Activated T-cell treated with anti-CD3 and anti-CD28 coated beads, Interleukin-2, amount 50 U/mL, for 72 hours (primary cell): Measurements from ENCODE around the gene ZNF716. TPM values are rescaled to one million over a fixed set of nuclear protein-coding genes. Genes with fewer than 3 reads are reported as not detected.
"Not testable (repeated sequence)": the region's sequence is repeated elsewhere in the genome, so short reads cannot be mapped to it uniquely, and the experiment has no call there.

Experiments
- ATAC-seq, 2 donors: fragments of 150-1000 bp; cut with Tn5 transposase; replicated peaks in 1 of 2; 2 replicates each; pipeline ENCODE4 v1.10.0; 2021; ENCODE audit warnings: moderate library complexity in 2 of 2, mild to moderate bottlenecking in 1 of 2
- DNase-seq, 2 donors: peaks; one replicate each; pipeline ENCODE4 v3.0.0; 2021 to 2022; ENCODE audit warnings: mixed read lengths in 1 of 2
- H3K27ac Mint-ChIP-seq: one replicate; pipeline ENCODE4 v1.8.0; 2022; ENCODE audit warnings: mild to moderate bottlenecking, moderate library complexity, mixed read lengths
- H3K27me3 Mint-ChIP-seq: one replicate; pipeline ENCODE4 v1.8.0; 2022; ENCODE audit warnings: low read depth, mixed read lengths
- H3K36me3 Mint-ChIP-seq, 2 donors: one replicate each; pipeline ENCODE4 v1.8.0; 2022; ENCODE audit warnings: mixed read lengths in 2 of 2, mild to moderate bottlenecking in 1 of 2; ENCODE audit not compliant: insufficient read depth in 2 of 2
- H3K4me1 Mint-ChIP-seq: one replicate; pipeline ENCODE4 v1.8.0; 2022; ENCODE audit warnings: low read depth, mixed read lengths
- H3K4me3 Mint-ChIP-seq, 2 donors: one replicate each; pipeline ENCODE4 v1.8.0; 2022; ENCODE audit warnings: mild to moderate bottlenecking in 2 of 2, mixed read lengths in 2 of 2, moderate library complexity in 2 of 2
- H3K9me3 Mint-ChIP-seq, 2 donors: one replicate each; pipeline ENCODE4 v1.8.0; 2022; ENCODE audit warnings: mixed read lengths in 2 of 2
- total RNA-seq, 2 donors: library from RNA; stranded (reverse); gene quantifications; one replicate each; pipeline ENCODE4 v1.2.3, GENCODE V29; 2022

Gene ZNF716
- total RNA-seq: not detected

DNA sequence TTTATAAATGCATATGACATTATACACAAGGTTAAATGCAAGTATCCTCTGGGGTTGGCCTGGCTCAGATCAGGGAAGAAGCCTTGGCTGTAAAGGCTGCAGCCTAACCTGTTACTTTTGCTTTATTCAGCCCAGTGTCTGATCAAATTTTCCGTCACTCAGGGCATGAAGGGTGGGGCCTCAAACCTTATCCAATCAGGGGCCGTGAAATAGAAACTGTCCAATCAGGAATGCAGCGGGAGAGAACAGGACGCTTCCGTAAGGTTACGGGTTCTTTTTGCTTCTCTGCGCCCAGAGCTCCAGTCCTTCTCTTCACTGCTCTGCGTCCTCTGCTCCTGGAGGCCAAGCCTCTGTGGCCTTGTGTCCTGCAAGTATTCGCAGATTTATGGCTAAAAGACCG is at the start of gene ZNF716:
TSS of gene ZNF716 (plus strand) at position 274 of the 400 bp plus-strand sequence. CDS start at position 386, 112 bp downstream.
- Mint-ChIP-seq H3K9me3 (peaks cover 2 to 11% of the 10 kb centered on the region in 2 donors), H3K36me3 (peaks cover 4% of the 10 kb centered on the region in 2 donors), H3K4me1 (no peaks in the 10 kb centered on the region), H3K27me3 (no peaks in the 10 kb centered on the region), H3K27ac (no peak within 1 kb of the TSS), H3K4me3 (no peak within 1 kb of the TSS)
- DNase-seq (no peak), ATAC-seq (no peak)

DNA sequence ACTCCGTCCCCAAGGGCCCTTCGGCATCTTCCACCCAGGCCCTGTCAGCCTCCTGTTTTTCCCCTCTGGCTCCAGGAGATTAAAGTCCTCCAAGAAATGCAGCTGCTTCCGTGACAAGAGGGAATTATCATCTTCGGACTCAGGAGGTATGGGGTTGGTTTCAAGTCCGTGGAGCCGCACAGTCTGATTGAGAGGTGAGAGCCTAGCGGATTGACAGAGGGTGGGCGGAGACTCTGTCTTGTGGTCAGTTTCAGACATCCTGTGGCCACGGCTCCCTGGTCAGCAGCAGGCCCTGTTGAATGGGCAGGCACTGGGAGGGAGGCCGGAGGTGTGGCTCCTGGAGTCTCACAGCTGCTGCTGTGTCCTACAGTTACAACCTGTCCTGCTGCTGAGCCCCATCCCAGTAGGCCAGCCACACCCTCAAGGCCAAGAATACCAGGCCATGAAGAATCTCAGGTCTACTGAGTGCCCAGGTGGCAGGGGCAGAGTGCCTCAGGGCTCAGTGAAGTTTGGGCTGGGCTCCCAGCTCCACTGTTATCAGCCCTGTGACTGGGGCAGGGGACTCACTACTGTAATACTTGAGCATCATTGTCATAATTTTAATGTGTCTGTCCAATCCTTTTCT is 49.3 kb upstream of the ZNF716 start:
- Mint-ChIP-seq H3K4me1 (no peaks in the 10 kb centered on the region), H3K4me3 (no peak overlapping the region), H3K9me3 (peaks cover 0 to 2% of the 10 kb centered on the region in 2 donors), H3K36me3 (peaks cover 4 to 5% of the 10 kb centered on the region in 2 donors), H3K27me3 (no peaks in the 10 kb centered on the region), H3K27ac (no peak overlapping the region)
- DNase-seq: no peak
- ATAC-seq: no peak

- H3K4me1 Mint-ChIP-seq, H3K9me3 Mint-ChIP-seq, ATAC-seq, H3K4me3 Mint-ChIP-seq, H3K27ac Mint-ChIP-seq, DNase-seq, H3K27me3 Mint-ChIP-seq, H3K36me3 Mint-ChIP-seq: not testable (repeated sequence)
Observed at GRCh38 chr7:57403051-57403450, 46.9 kb upstream of the ZNF716 start.

DNA sequence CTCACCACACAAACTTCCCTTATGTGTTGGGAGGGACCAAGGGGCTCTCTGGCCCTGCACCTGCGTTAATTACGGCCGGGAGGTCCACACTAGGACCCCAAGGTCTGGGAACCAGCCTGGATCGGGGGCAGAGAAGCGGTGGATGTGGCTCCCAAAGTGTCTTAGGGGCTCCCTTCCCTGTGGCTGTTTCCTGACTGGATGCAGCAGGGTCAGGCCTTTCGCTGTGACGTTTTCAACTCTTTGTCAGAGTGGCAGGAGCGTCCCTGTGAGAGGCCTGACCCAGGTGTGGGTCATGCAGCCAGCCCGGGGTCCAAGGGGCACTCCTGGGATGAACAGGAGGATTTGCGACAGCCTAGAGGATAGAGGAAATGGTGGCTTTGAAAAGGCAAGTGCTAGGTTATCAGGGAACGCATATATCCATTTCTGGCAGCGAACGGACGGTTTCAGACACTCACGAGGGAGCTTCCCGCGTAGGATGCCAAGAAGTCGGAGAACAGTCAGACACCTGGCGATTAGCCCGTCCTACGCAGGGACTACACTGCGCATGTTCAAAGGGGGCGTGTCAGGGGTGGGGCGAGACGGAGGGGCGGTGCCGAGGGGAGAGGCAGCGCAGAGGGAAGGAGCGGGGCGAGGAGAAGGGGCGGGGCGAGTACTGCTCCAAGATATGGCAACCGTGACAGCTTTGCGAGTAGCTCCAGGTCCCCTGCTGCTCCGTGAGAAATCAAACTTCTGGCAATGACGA is 46.2 kb upstream of the ZNF716 start:
- Mint-ChIP-seq H3K4me1 (no peaks in the 10 kb centered on the region), H3K27me3 (no peaks in the 10 kb centered on the region), H3K36me3 (peaks cover 5 to 7% of the 10 kb centered on the region in 2 donors), H3K4me3 (no peak overlapping the region), H3K9me3 (peaks cover 1 to 7% of the 10 kb centered on the region in 2 donors), H3K27ac (no peak overlapping the region)
- DNase-seq: no peak
- ATAC-seq: no peak

- Mint-ChIP-seq H3K27ac (no peak overlapping the region), H3K4me1 (no peaks in the 10 kb centered on the region), H3K9me3 (peaks cover 5 to 10% of the 10 kb centered on the region in 2 donors), H3K27me3 (no peaks in the 10 kb centered on the region), H3K4me3 (no peak overlapping the region), H3K36me3 (peaks cover 5 to 7% of the 10 kb centered on the region in 2 donors)
- DNase-seq (no peak), ATAC-seq (no peak)
Observed at GRCh38 chr7:57404343-57404966, 45.5 kb upstream of the ZNF716 start.

DNA sequence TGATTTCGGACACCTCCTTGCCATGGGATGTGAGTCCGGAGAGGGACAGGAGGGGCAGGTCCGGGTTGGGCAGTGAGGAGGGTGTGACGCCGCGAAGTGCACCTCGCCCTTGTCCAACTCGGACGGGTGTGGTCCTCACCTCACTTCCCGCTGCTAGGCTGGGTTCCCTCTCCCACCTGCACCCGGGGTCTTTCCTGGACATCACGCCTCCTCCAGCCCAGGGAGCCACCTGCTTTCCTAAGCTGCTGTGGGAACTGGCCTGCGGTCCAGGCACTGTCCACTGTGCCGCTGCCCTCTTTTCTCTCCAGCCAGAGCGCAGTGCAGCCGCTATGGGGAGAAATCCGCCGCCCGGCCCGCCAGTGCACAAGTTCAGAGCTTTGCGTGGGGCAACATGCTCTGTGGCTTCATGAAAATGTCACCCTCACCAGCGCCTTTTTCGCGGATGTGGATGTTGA is 45.0 kb upstream of the ZNF716 start:
- Mint-ChIP-seq H3K4me1 (no peaks in the 10 kb centered on the region), H3K4me3 (no peak overlapping the region), H3K27ac (no peak overlapping the region), H3K27me3 (no peaks in the 10 kb centered on the region), H3K36me3 (peaks cover 5 to 7% of the 10 kb centered on the region in 2 donors), H3K9me3 (peaks cover 6 to 10% of the 10 kb centered on the region in 2 donors)
- ATAC-seq: no peak
- DNase-seq: no peak

GRCh38 chr7:57407125-57407524 is 42.9 kb upstream of the ZNF716 start:
- no peak overlapping the region for H3K27ac Mint-ChIP-seq
- no peak overlapping the region for H3K4me3 Mint-ChIP-seq
- ATAC-seq (no peak), DNase-seq (no peak)
- H3K36me3 Mint-ChIP-seq: peaks cover 6 to 10% of the 10 kb centered on the region in 2 donors
- H3K27me3 Mint-ChIP-seq: no peaks in the 10 kb centered on the region
- H3K4me1 Mint-ChIP-seq: no peaks in the 10 kb centered on the region
- H3K9me3 Mint-ChIP-seq: peaks cover 8 to 12% of the 10 kb centered on the region in 2 donors

GRCh38 chr7:57412168-57412567 is 37.8 kb upstream of the ZNF716 start:
- H3K36me3 Mint-ChIP-seq: peaks cover 3 to 4% of the 10 kb centered on the region in 2 donors
- H3K4me3 Mint-ChIP-seq: no peak overlapping the region
- no peaks in the 10 kb centered on the region for H3K4me1 Mint-ChIP-seq
- peaks cover 9 to 10% of the 10 kb centered on the region in 2 donors for H3K9me3 Mint-ChIP-seq
- no peaks in the 10 kb centered on the region for H3K27me3 Mint-ChIP-seq
- H3K27ac Mint-ChIP-seq: no peak overlapping the region
- ATAC-seq: no peak
- no peak for DNase-seq

DNA sequence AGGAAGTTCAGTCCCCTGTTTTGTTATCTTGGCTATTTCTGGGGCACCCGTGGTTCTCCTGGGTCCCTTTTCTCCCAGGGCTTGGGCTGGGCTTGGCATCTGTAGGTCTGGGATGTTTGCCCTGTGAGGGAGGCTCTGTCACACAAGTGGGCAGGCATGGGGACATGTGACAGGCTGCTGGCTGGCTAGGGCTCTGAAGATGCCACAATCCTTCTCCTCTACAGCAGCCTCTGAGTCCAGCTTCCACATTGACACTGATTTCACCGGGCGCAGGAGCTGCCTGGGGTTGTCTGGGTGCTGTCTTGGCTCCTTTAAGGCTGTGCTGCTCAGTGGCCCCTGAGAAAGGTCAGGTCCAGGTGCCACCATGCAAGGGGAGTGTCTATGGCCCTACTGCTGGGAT is 37.4 kb upstream of the ZNF716 start:
- ATAC-seq (no peak), DNase-seq (no peak)
- peaks cover 3 to 4% of the 10 kb centered on the region in 2 donors for H3K36me3 Mint-ChIP-seq
- peaks cover 9 to 10% of the 10 kb centered on the region in 2 donors for H3K9me3 Mint-ChIP-seq
- H3K4me3 Mint-ChIP-seq: no peak overlapping the region
- H3K4me1 Mint-ChIP-seq: no peaks in the 10 kb centered on the region
- no peaks in the 10 kb centered on the region for H3K27me3 Mint-ChIP-seq
- H3K27ac Mint-ChIP-seq: no peak overlapping the region

- Mint-ChIP-seq H3K9me3 (peaks cover 9 to 10% of the 10 kb centered on the region in 2 donors), H3K27ac (no peak overlapping the region), H3K4me3 (no peak overlapping the region), H3K27me3 (no peaks in the 10 kb centered on the region), H3K36me3 (peaks cover 3 to 4% of the 10 kb centered on the region in 2 donors), H3K4me1 (no peaks in the 10 kb centered on the region)
- ATAC-seq (no peak), DNase-seq (no peak)
Observed at GRCh38 chr7:57413529-57414398, 36.2 kb upstream of the ZNF716 start.

DNA sequence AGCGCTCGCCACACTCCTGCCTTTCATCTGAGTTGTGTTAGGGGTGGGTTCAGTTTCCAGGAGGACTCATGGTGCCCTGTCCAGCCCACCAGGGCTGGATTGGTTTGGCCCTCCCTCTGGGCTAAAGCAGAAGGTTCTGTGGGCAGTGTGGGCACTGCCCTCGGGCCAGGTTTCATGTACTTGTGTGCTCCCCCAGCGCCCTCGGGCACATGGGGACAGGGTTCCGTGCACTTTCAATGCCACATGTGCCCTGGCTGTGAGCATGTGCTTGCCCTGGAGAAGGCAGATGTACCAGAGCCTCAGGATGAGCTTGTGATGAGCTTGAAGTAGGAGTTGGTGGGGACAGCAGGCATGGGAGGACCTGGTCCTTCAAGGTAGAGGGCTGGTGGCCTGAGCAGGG is 35.6 kb upstream of the ZNF716 start:
- H3K4me1 Mint-ChIP-seq: no peaks in the 10 kb centered on the region
- DNase-seq (no peak), ATAC-seq (no peak)
- H3K9me3 Mint-ChIP-seq: peaks cover 5 to 6% of the 10 kb centered on the region in 2 donors
- no peak overlapping the region for H3K4me3 Mint-ChIP-seq
- no peak overlapping the region for H3K27ac Mint-ChIP-seq
- peaks cover 3 to 4% of the 10 kb centered on the region in 2 donors for H3K36me3 Mint-ChIP-seq
- no peaks in the 10 kb centered on the region for H3K27me3 Mint-ChIP-seq

DNA sequence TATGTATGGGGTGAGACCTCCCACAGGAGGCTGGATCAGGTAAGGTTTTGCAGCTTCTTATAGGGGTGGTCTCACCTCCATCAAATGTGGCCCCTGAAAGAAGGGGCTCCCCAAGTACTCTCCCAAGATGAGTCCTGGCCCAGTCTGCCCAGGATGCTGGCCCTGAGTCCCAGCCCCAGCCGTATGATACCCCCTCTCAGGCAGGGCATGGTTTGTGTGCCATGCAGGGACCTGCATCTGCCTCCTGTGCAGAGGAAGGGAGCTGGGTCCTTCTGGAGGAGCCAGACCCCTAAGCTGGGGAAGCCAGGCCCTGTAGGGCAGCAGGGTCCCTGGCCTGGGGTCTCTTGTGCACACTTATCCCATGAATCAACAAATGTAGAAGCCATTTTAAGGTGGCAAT is 35.1 kb upstream of the ZNF716 start:
- Mint-ChIP-seq H3K27me3 (no peaks in the 10 kb centered on the region), H3K4me1 (no peaks in the 10 kb centered on the region), H3K9me3 (peaks cover 5 to 6% of the 10 kb centered on the region in 2 donors), H3K36me3 (peaks cover 3 to 4% of the 10 kb centered on the region in 2 donors), H3K27ac (no peak overlapping the region), H3K4me3 (no peak overlapping the region)
- no peak for DNase-seq
- no peak for ATAC-seq
